Ovary (tissue), 9 donors: Measurements from ENCODE around the gene CTCF. TPM values are rescaled to one million over a fixed set of nuclear protein-coding genes. Genes with fewer than 3 reads are reported as not detected.

ENCODE experiments used
- DNase-seq, 5 donors: peaks; one replicate each; pipeline ENCODE4 v3.0.0-alpha.2; 2019 to 2020
- H3K27ac ChIP-seq, 2 donors: fragments of 200-600 bp; one replicate each; pipeline versions ENCODE4 v1.5.1 to v1.8.0; 2019 to 2022
- H3K27me3 ChIP-seq: fragments of 200-600 bp; one replicate; pipeline ENCODE4 v1.8.0; 2022
- H3K36me3 ChIP-seq: fragments of 200-600 bp; sonication (generic); one replicate; pipeline ENCODE4 v1.5.1; 2019
- H3K4me1 ChIP-seq: one replicate; pipeline ENCODE4 v1.8.1; 2013; ENCODE audit warnings: mild to moderate bottlenecking, moderate library complexity; ENCODE audit not compliant: insufficient read depth
- H3K4me3 ChIP-seq: fragments of 200-600 bp; sonication (generic); one replicate; pipeline ENCODE4 v1.5.1; 2017
- H3K9me3 ChIP-seq, 2 donors: fragments of 200-600 bp in 1 of 2; sonication (generic) in 1 of 2; one replicate each; pipeline versions ENCODE4 v1.5.1 to v1.8.1; 2013 to 2019; ENCODE audit warnings: mild to moderate bottlenecking in 1 of 2, moderate library complexity in 1 of 2
- EP300 ChIP-seq: sonication (generic); formaldehyde crosslinking; IDR thresholded peaks from one replicate; pipeline ENCODE4 v1.6.1; 2017; ENCODE audit warnings: antibody characterized with exemption
- POLR2A ChIP-seq: fragments of 450-650 bp; IDR thresholded peaks from one replicate; pipeline ENCODE4 v1.6.1; 2017; ENCODE audit warnings: antibody characterized with exemption, mild to moderate bottlenecking, moderate library complexity
- WGBS, 3 donors: extraction: QIAGEN DNeasy Blood & Tissue Kit in 1 of 3; methylation state at CpG; one replicate each; pipeline versions ENCODE4 v1.1.5 to v1.1.7; 2013 to 2017; 5-methylcytosine and 5-hydroxymethylcytosine counted together
- intact Hi-C, 4 donors: fragments of 100-400 bp; cut with DNase I; formaldehyde crosslinking; loops; one replicate each; pipeline versions ENCODE4 v1.11.0 to v1.15.1; 2022 to 2023
- polyA plus RNA-seq, 2 donors: library from polyadenylated mRNA; stranded (reverse); fragments of 200-250 nt in 1 of 2; fragments of 350-450 nt in 1 of 2; fragmentation: Illumina TruSeq in 1 of 2; extraction: RNeasy Lipid Tissue Mini Kit (QIAGEN cat#74804) in 1 of 2; gene quantifications; one replicate each; pipeline ENCODE4 v1.2.3, GENCODE V29; 2013 to 2014
- total RNA-seq, 7 donors: library from RNA; depleted of rRNA in 2 of 7; stranded (reverse); fragments of >200 nt in 2 of 7; fragmentation: NEBNext Ultra II Directional in 3 of 7; extraction: Animal tissue kit (Norgen Biotek cat#: 25700) in 3 of 7; gene quantifications; one replicate each; pipeline versions ENCODE4 v1.1.0 to v1.2.4, GENCODE V29; 2016 to 2023
- TF ChIP-seq, protein P1 (sequence below), 3 donors: fragments of 450-650 bp in 2 of 3; fragments of 200-600 bp in 1 of 3; IDR thresholded peaks; one replicate each; pipeline versions ENCODE4 v1.5.1 to v1.8.0; 2016 to 2022; ENCODE audit warnings: antibody characterized with exemption in 3 of 3, mild to moderate bottlenecking in 1 of 3
- donor health status: DM: no; HTN: no; CAD: no; lungs with moderate emphysema.
- donor health status: DM: no; HTN: no; CAD: no.
- donor health status: Bipolar disorder and iron deficiency.
- donor health status: DM: yes; HTN: yes; CAD: no.
- donor health status: DM: no; HTN: no; CAD: no.
- donor health status: DM: yes; HTN: yes; CAD: no.

The CTCF gene
- total and polyA plus RNA-seq, 9 donors: 21.0 to 48.4 (median 42.2) TPM

DNA sequence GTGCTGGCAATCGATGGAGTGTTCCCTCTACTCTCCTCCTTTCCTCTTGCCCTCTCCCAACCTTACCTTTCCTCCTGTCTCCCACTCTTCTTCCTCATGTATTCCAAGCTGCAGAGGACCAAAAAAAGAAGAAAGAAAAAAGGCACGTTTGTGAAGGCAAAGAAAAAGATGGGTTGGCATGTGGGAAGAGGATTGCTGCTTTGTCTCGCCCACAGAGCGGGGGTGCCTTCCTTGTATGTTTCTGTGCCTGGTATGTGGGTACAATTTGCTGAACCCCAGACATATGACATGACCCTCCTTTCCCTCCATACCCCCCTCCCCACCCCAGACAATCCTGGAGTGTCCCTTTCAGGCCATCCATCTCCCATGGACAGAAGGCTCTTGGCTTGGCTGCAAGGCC is 13.1 kb upstream of the CTCF start:
- H3K27ac ChIP-seq: no peak overlapping the region
- no peak overlapping the region for H3K4me3 ChIP-seq
- H3K36me3 ChIP-seq: no peaks in the 10 kb centered on the region
- WGBS, 3 donors: 71 to 80% (median 72%) methylated on average over 4 of the region's 4 CpGs
- intact Hi-C loops: loop anchor here in 3 of 4 donors (5.0 to 10.0 kb wide), 3 partner anchors 93 to 98 kb away; partner anchors contain the start of gene CARMIL2 (in 2 of the 3)
- TF ChIP-seq POLR2A (no peak), EP300 (no peak)
- TF ChIP-seq, protein P1, sequence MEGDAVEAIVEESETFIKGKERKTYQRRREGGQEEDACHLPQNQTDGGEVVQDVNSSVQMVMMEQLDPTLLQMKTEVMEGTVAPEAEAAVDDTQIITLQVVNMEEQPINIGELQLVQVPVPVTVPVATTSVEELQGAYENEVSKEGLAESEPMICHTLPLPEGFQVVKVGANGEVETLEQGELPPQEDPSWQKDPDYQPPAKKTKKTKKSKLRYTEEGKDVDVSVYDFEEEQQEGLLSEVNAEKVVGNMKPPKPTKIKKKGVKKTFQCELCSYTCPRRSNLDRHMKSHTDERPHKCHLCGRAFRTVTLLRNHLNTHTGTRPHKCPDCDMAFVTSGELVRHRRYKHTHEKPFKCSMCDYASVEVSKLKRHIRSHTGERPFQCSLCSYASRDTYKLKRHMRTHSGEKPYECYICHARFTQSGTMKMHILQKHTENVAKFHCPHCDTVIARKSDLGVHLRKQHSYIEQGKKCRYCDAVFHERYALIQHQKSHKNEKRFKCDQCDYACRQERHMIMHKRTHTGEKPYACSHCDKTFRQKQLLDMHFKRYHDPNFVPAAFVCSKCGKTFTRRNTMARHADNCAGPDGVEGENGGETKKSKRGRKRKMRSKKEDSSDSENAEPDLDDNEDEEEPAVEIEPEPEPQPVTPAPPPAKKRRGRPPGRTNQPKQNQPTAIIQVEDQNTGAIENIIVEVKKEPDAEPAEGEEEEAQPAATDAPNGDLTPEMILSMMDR (IDR thresholded peaks at IDR 0.05): no peak
- H3K4me1 ChIP-seq: no peaks in the 10 kb centered on the region
- no peaks in the 10 kb centered on the region for H3K9me3 ChIP-seq
- DNase-seq: peak in 1 of 5 donors; percentile 16
- H3K27me3 ChIP-seq: no peaks in the 10 kb centered on the region

DNA sequence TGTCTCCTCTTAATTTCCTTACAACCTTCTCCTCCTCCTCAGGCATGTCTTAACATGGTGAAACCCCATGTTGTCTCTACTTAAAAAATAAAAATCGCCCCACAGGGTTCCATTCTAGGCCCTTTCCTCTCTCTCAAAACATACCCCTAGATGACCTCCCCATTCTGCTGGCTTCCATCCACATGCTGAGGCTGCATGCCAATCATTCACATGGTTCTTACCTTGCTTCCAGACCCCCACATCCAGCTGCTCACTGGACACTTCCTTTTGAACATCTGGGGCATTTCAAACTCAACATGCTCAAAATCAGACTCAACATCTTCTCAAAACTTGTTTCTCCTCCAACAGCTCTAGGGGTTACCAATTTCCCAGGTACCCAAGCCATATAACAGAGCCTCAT is 12.4 kb upstream of the CTCF start:
- no peak overlapping the region for H3K27ac ChIP-seq
- intact Hi-C loops: loop anchor here in 3 of 4 donors (5.0 to 10.0 kb wide), 3 partner anchors 92 to 97 kb away; partner anchors contain the start of gene CARMIL2 (in 2 of the 3)
- no peak for TF ChIP-seq EP300
- TF ChIP-seq, protein P1 (IDR thresholded peaks at IDR 0.05): no peak
- TF ChIP-seq POLR2A: no peak
- no peaks in the 10 kb centered on the region for H3K4me1 ChIP-seq
- H3K27me3 ChIP-seq: no peaks in the 10 kb centered on the region
- H3K4me3 ChIP-seq: no peak overlapping the region
- no peaks in the 10 kb centered on the region for H3K9me3 ChIP-seq
- 30 to 58% (median 31%) methylated on average over 1 of the region's 1 CpG for WGBS, 3 donors
- no peaks in the 10 kb centered on the region for H3K36me3 ChIP-seq
- DNase-seq: peak in 2 of 5 donors; percentile 17 to 36

DNA sequence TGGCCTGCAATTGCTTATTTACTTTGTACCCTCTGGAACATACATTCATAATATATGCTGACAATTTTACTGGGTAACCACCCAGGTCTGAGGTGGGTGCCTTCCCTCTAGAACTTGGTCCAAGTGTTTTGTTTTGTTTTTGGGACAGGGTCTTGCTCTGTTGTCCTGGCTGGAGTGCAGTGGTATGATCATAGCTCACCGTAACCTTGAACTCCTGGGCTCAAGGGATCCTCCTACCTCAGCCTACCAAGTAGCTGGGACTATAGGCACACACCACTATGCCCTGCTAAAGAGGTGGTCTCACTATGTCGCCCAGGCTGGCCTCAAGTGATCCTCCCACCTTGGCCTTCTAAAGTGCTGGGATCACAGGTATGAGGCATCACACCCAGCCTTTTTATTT is 11.2 kb upstream of the CTCF start:
- intact Hi-C loops: no loop called here
- Histone ChIP-seq H3K4me1 (no peaks in the 10 kb centered on the region), H3K27me3 (no peaks in the 10 kb centered on the region), H3K27ac (no peak overlapping the region), H3K36me3 (no peaks in the 10 kb centered on the region), H3K9me3 (no peaks in the 10 kb centered on the region), H3K4me3 (no peak overlapping the region)
- peak in 2 of 5 donors; percentile 7 to 12 for DNase-seq
- WGBS, 3 donors: 90 to 91% (median 91%) methylated on average over 2 of the region's 2 CpGs
- TF ChIP-seq POLR2A: no peak
- TF ChIP-seq, protein P1 (IDR thresholded peaks at IDR 0.05): no peak
- no peak for TF ChIP-seq EP300

DNA sequence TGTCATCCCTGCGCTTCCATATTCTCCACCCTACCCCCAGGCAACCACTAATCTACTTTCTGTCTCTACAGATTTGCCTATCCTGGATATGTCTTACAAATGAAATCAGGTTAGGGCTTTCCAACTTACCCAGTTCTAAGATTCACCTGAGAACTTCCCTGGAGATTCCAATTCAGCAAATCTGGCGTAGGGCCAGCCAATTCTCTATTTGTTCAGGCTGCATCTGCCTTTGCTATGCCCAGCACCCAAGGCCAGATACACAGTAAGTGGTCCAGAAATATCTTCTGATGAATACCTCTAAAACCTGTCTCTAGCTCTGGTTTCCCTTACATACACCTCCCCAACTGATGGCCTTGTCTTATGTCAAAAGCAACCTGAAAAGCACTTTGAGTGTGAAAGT is 10.4 kb upstream of the CTCF start:
- no peaks in the 10 kb centered on the region for H3K36me3 ChIP-seq
- no peak overlapping the region for H3K4me3 ChIP-seq
- H3K9me3 ChIP-seq: no peaks in the 10 kb centered on the region
- no peaks in the 10 kb centered on the region for H3K27me3 ChIP-seq
- H3K27ac ChIP-seq: peak overlapping the region in 1 of 2 donors; percentile 55
- intact Hi-C loops: no loop called here
- DNase-seq: peak in 3 of 5 donors; percentile 39 to 43 (median 40)
- TF ChIP-seq, protein P1 (IDR thresholded peaks at IDR 0.05): no peak
- TF ChIP-seq EP300: no peak
- TF ChIP-seq POLR2A: no peak
- no peaks in the 10 kb centered on the region for H3K4me1 ChIP-seq
- WGBS, 3 donors: 89 to 93% (median 89%) methylated on average over 2 of the region's 2 CpGs
